GM21526 (cell line): ENCODE measurements around the gene SMARCD3.

Source experiments
- ATAC-seq: cut with Tn5 transposase; IDR thresholded peaks from one replicate; pipeline ENCODE4 v1.9.1; 2021; ENCODE audit warnings: moderate library complexity; ENCODE audit not compliant: unreplicated experiment, low FRiP score

SMARCD3 gene

GRCh38 chr7:151250181-151251132, 2.0 kb upstream of the SMARCD3 start:
- no peak for ATAC-seq

GRCh38 chr7:151249732-151250072, 1.2 kb upstream of the SMARCD3 start:
- no peak for ATAC-seq

- ATAC-seq = no peak
Observed at GRCh38 chr7:151249034-151249731, 689 bp upstream of the SMARCD3 start.

GRCh38 chr7:151247611-151248345, 716 bp downstream of the SMARCD3 start:
- ATAC-seq = no peak

GRCh38 chr7:151246851-151247580, 1.5 kb downstream of the SMARCD3 start:
- no peak for ATAC-seq

- no peak for ATAC-seq
Observed at GRCh38 chr7:151246102-151246850, 2.2 kb downstream of the SMARCD3 start.

GRCh38 chr7:151245360-151246101, 3.0 kb downstream of the SMARCD3 start:
- no peak for ATAC-seq

- no peak for ATAC-seq
Observed at GRCh38 chr7:151244841-151245346, 3.6 kb downstream of the SMARCD3 start.

GRCh38 chr7:151244196-151244840, 4.2 kb downstream of the SMARCD3 start:
- ATAC-seq = no peak

- no peak for ATAC-seq
Observed at GRCh38 chr7:151243408-151244195, 4.9 kb downstream of the SMARCD3 start.

GRCh38 chr7:151243045-151243349, 5.5 kb downstream of the SMARCD3 start:
- ATAC-seq = no peak

GRCh38 chr7:151242159-151243044, 6.1 kb downstream of the SMARCD3 start:
- ATAC-seq = no peak

- no peak for ATAC-seq
Observed at GRCh38 chr7:151241755-151242096, 6.8 kb downstream of the SMARCD3 start.

- no peak for ATAC-seq
Observed at GRCh38 chr7:151240942-151241754, 7.3 kb downstream of the SMARCD3 start.

GRCh38 chr7:151240536-151240935, 8.0 kb downstream of the SMARCD3 start:
- ATAC-seq = no peak

- no peak for ATAC-seq
Observed at GRCh38 chr7:151239837-151240459, 8.5 kb downstream of the SMARCD3 start.
